H54 (cell line): ENCODE results near the gene SH2D6.
"Not testable (repeated sequence)": the region's sequence is repeated elsewhere in the genome, so short reads cannot be mapped to it uniquely, and the experiment has no call there.

Source experiments
- DNase-seq: peaks from one replicate; pipeline ENCODE4 v3.0.0; 2011; ENCODE audit warnings: low spot score, mixed read lengths; ENCODE audit not compliant: insufficient read length
- FAIRE-seq: peaks from 3 replicates; lab custom pipeline; 2011; peaks lifted over from hg19 to GRCh38; lab: Jason Lieb, UNC
- POLR2A ChIP-seq: IDR thresholded peaks from 2 replicates; pipeline ENCODE4 v1.6.1; 2011; ENCODE audit warnings: low read depth, mild to moderate bottlenecking, low read length

SH2D6 gene

GRCh38 chr2:85418132-85419008 lies at the start of gene SH2D6:
SH2D6 (plus strand) TSS chr2:85418714; CDS start chr2:85429466, 10,752 bp downstream.
- TF ChIP-seq POLR2A: 0 out of 2 replicates have a peak, but pooled peaks have one; percentile 12
- peak; percentile 76 for DNase-seq
- no peak for FAIRE-seq

GRCh38 chr2:85368921-85369320 lies 49.6 kb upstream of the SH2D6 start:
- DNase-seq: no peak
- no peak for FAIRE-seq
- no peak for TF ChIP-seq POLR2A

- FAIRE-seq (no peak), DNase-seq (no peak)
- no peak for TF ChIP-seq POLR2A
Measured at GRCh38 chr2:85369500-85369899, 49.0 kb upstream of the SH2D6 start.

GRCh38 chr2:85371045-85371444 lies 47.5 kb upstream of the SH2D6 start:
- DNase-seq (no peak), FAIRE-seq (no peak)
- no peak for TF ChIP-seq POLR2A

- no peak for TF ChIP-seq POLR2A
- no peak for FAIRE-seq
Measured at GRCh38 chr2:85376291-85377065, 42.0 kb upstream of the SH2D6 start.

GRCh38 chr2:85377083-85377482 lies 41.4 kb upstream of the SH2D6 start:
- no peak for DNase-seq
- FAIRE-seq: no peak
- no peak for TF ChIP-seq POLR2A

More at GRCh38 chr2:85376291-85377065, 42.0 kb upstream of the SH2D6 start:
- DNase-seq: no peak

- FAIRE-seq (no peak), DNase-seq (no peak)
- TF ChIP-seq POLR2A: no peak
Measured at GRCh38 chr2:85378257-85378656, 40.3 kb upstream of the SH2D6 start.

GRCh38 chr2:85380048-85380447 lies 38.5 kb upstream of the SH2D6 start:
- FAIRE-seq (no peak), DNase-seq (no peak)
- TF ChIP-seq POLR2A: no peak

GRCh38 chr2:85383151-85383550 lies 35.4 kb upstream of the SH2D6 start:
- DNase-seq, FAIRE-seq: not testable (repeated sequence)

GRCh38 chr2:85383850-85384249 lies 34.7 kb upstream of the SH2D6 start:
- no peak for TF ChIP-seq POLR2A
- FAIRE-seq: no peak
- DNase-seq: no peak

GRCh38 chr2:85385746-85386145 lies 32.8 kb upstream of the SH2D6 start:
- FAIRE-seq: no peak
- TF ChIP-seq POLR2A: no peak

GRCh38 chr2:85387754-85388153 lies 30.8 kb upstream of the SH2D6 start:
- FAIRE-seq: no peak
- no peak for DNase-seq
- TF ChIP-seq POLR2A: no peak

More at GRCh38 chr2:85385746-85386145, 32.8 kb upstream of the SH2D6 start:
- no peak for DNase-seq

GRCh38 chr2:85388878-85389538 lies 29.5 kb upstream of the SH2D6 start:
- no peak for TF ChIP-seq POLR2A
- no peak for DNase-seq
- FAIRE-seq: no peak
